ENCODE results near the gene MORN1.

DNA sequence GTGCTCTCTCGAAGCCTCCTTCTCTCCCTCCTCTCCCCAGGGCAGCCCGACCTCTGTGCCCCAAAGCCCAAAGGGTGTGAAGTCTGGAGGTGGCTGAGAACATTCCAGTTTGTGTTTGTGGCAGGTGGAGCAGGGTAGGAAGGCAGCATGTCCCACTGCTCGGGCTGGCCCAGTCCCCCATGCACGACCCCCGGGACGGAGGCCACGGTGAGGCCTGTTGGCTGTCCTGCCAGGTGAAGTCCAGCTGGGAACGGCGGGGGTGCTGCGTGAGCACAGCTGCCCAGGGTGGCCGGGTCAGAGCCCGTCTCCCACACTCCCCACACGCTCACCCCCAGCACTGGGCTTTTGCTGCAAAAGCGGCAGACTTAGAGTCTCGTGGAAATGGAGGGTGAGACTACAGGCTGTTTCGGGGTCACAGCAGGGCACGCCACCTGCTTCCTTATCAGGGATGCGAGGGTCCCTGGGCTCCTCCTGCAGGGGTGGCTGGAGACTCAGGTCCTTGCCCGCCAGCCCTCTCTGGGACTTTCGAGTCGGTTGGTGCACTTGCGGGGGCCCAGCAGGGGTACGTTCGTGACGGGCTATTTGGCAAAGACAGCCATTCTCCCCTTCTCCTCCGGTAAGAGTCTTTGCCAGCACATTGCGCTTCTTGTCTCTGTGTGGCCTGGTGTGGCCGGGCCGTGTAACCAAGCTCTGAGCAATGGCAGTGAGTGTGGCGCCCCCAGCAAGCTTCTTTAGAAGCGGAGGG, 40.3 kb downstream of the MORN1 start:
- TF ChIP-seq, protein P1, sequence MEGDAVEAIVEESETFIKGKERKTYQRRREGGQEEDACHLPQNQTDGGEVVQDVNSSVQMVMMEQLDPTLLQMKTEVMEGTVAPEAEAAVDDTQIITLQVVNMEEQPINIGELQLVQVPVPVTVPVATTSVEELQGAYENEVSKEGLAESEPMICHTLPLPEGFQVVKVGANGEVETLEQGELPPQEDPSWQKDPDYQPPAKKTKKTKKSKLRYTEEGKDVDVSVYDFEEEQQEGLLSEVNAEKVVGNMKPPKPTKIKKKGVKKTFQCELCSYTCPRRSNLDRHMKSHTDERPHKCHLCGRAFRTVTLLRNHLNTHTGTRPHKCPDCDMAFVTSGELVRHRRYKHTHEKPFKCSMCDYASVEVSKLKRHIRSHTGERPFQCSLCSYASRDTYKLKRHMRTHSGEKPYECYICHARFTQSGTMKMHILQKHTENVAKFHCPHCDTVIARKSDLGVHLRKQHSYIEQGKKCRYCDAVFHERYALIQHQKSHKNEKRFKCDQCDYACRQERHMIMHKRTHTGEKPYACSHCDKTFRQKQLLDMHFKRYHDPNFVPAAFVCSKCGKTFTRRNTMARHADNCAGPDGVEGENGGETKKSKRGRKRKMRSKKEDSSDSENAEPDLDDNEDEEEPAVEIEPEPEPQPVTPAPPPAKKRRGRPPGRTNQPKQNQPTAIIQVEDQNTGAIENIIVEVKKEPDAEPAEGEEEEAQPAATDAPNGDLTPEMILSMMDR (IDR thresholded peaks at IDR 0.05): no peak
- no peak for TF ChIP-seq POLR2A (IDR thresholded peaks at IDR 0.05)
